H1 (cell line): ENCODE results near the gene DPEP2. TPM values are rescaled to one million over a fixed set of nuclear protein-coding genes. Genes with fewer than 3 reads are reported as not detected.

Source experiments
- CTCF ChIA-PET: fragments of 300-600 bp; sonication (Branson Sonifier 250); formaldehyde crosslinking; loops from one replicate; lab custom pipeline; 2021; ENCODE audit not compliant: partially characterized antibody; lab: Charles Lee
- POLR2A ChIA-PET: fragments of 300-600 bp; sonication (Branson Sonifier 250); formaldehyde crosslinking; loops from one replicate; lab custom pipeline; 2021; ENCODE audit warnings: inconsistent platforms; ENCODE audit not compliant: partially characterized antibody; lab: Charles Lee
- DNase-seq, 2 experiments: peaks; one replicate each; pipeline versions ENCODE4 v3.0.0 to v3.0.0-alpha.2; 2010 to 2022; ENCODE audit warnings: low spot score in 2 of 2, low read depth in 1 of 2, mixed read lengths in 1 of 2
- FAIRE-seq: peaks from 2 replicates; lab custom pipeline; 2011; peaks lifted over from hg19 to GRCh38; lab: Jason Lieb, UNC
- H2AFZ ChIP-seq: 2 replicates; pipeline ENCODE4 v1.8.1; 2012; ENCODE audit warnings: low read length, inconsistent platforms
- H2AK5ac ChIP-seq: 2 replicates; pipeline ENCODE4 v1.6.1; 2013; ENCODE audit warnings: low read depth, low read length
- H2BK120ac ChIP-seq: replicated peaks from 2 replicates; pipeline ENCODE3; 2013; ENCODE audit warnings: low read depth, low read length, inconsistent platforms
- H2BK12ac ChIP-seq: 2 replicates; pipeline ENCODE4 v1.6.1; 2013; ENCODE audit warnings: low read depth, low read length
- H2BK15ac ChIP-seq: 2 replicates; pipeline ENCODE4 v1.6.1; 2013; ENCODE audit warnings: low read length
- H2BK20ac ChIP-seq: 2 replicates; pipeline ENCODE4 v1.6.1; 2013; ENCODE audit warnings: low read length
- H2BK5ac ChIP-seq: 2 replicates; pipeline ENCODE4 v1.6.1; 2013; ENCODE audit warnings: low read depth, low read length
- H3K14ac ChIP-seq: 2 replicates; pipeline ENCODE4 v1.6.1; 2013; ENCODE audit warnings: inconsistent platforms; ENCODE audit not compliant: insufficient read length
- H3K18ac ChIP-seq: 2 replicates; pipeline ENCODE4 v1.6.1; 2013; ENCODE audit warnings: low read length; ENCODE audit errors: extremely low read depth
- H3K23ac ChIP-seq: 2 replicates; pipeline ENCODE4 v1.6.1; 2013; ENCODE audit warnings: inconsistent platforms; ENCODE audit not compliant: insufficient read length
- H3K23me2 ChIP-seq: 2 replicates; pipeline ENCODE4 v1.6.1; 2013; ENCODE audit warnings: low read depth, low read length
- H3K27ac ChIP-seq: 2 replicates; pipeline ENCODE4 v1.6.1; 2011; ENCODE audit warnings: low read depth, low read length, inconsistent platforms
- H3K27me3 ChIP-seq, 4 experiments: replicated peaks in 1 of 4; 1 replicate in 1 of 4; 2 replicates in 3 of 4; pipeline versions ENCODE4 v1.6.1 to v1.8.1; 2011 to 2013; ENCODE audit warnings: low read length in 3 of 4, mild to moderate bottlenecking in 3 of 4, inconsistent platforms in 2 of 4, mixed read lengths in 2 of 4, moderate library complexity in 1 of 4; ENCODE audit not compliant: control insufficient read depth in 3 of 4, insufficient read depth in 3 of 4; ENCODE audit errors: extremely low read depth in 1 of 4
- H3K36me3 ChIP-seq, 4 experiments: 2 replicates each; pipeline versions ENCODE4 v1.6.1 to v1.8.1; 2011 to 2013; ENCODE audit warnings: mild to moderate bottlenecking in 4 of 4, low read length in 3 of 4, moderate library complexity in 2 of 4, control low read depth in 1 of 4, inconsistent platforms in 1 of 4; ENCODE audit not compliant: insufficient read depth in 4 of 4, control insufficient read depth in 2 of 4
- H3K4ac ChIP-seq: replicated peaks from 2 replicates; pipeline ENCODE3; 2013; ENCODE audit warnings: low read length, low read depth, mixed read lengths, inconsistent platforms; ENCODE audit not compliant: insufficient read length
- H3K4me1 ChIP-seq, 4 experiments: replicated peaks in 1 of 4; 1 replicate in 1 of 4; 2 replicates in 3 of 4; pipeline versions ENCODE4 v1.6.1 to v1.8.1; 2011 to 2013; ENCODE audit warnings: low read length in 3 of 4, inconsistent platforms in 2 of 4, mixed read lengths in 1 of 4; ENCODE audit not compliant: insufficient read depth in 4 of 4, control insufficient read depth in 3 of 4
- H3K4me2 ChIP-seq, 2 experiments: 2 replicates each; pipeline versions ENCODE4 v1.6.1 to v1.8.1; 2011 to 2013; ENCODE audit warnings: low read depth in 2 of 2, low read length in 2 of 2, control low read depth in 1 of 2, inconsistent platforms in 1 of 2, mild to moderate bottlenecking in 1 of 2; ENCODE audit not compliant: insufficient read depth in 1 of 2
- H3K4me3 ChIP-seq, 4 experiments: fragments of 200-600, 300-600 bp in 1 of 4; sonication (generic), shearing (Covaris generic), sonication (Bioruptor Twin) in 1 of 4; 2 replicates each; pipeline versions ENCODE4 v1.5.1 to v1.8.1; 2011 to 2016; ENCODE audit warnings: low read length in 4 of 4, low read depth in 3 of 4, control low read depth in 2 of 4, inconsistent platforms in 2 of 4, mild to moderate bottlenecking in 2 of 4, mixed read lengths in 1 of 4, moderate library complexity in 1 of 4; ENCODE audit not compliant: insufficient read depth in 2 of 4; ENCODE audit errors: extremely low read depth in 1 of 4
- H3K56ac ChIP-seq: replicated peaks from 2 replicates; pipeline ENCODE3; 2013; ENCODE audit warnings: low read depth, mild to moderate bottlenecking, mixed read lengths, low read length, inconsistent platforms; ENCODE audit not compliant: insufficient read length
- H3K79me1 ChIP-seq: 2 replicates; pipeline ENCODE4 v1.6.1; 2013; ENCODE audit warnings: low read depth, low read length, control low read depth
- H3K79me2 ChIP-seq, 2 experiments: 2 replicates each; pipeline versions ENCODE4 v1.6.1 to v1.8.1; 2012 to 2013; ENCODE audit warnings: low read length in 2 of 2, mild to moderate bottlenecking in 2 of 2, inconsistent platforms in 1 of 2; ENCODE audit not compliant: insufficient read depth in 2 of 2, control insufficient read depth in 1 of 2
- H3K9ac ChIP-seq, 4 experiments: replicated peaks in 1 of 4; 1 replicate in 1 of 4; 2 replicates in 3 of 4; pipeline versions ENCODE4 v1.6.1 to v1.8.1; 2011 to 2013; ENCODE audit warnings: low read depth in 3 of 4, low read length in 3 of 4, control low read depth in 2 of 4, mild to moderate bottlenecking in 2 of 4, moderate library complexity in 2 of 4, inconsistent platforms in 1 of 4; ENCODE audit errors: extremely low read depth in 1 of 4
- H3K9me3 ChIP-seq, 2 experiments: 2 replicates each; pipeline versions ENCODE4 v1.6.1 to v1.8.1; 2012 to 2013; ENCODE audit warnings: mild to moderate bottlenecking in 2 of 2, moderate library complexity in 2 of 2, control low read depth in 1 of 2, inconsistent platforms in 1 of 2, low read depth in 1 of 2, low read length in 1 of 2, mixed read lengths in 1 of 2; ENCODE audit not compliant: insufficient read depth in 2 of 2
- H4K20me1 ChIP-seq, 2 experiments: replicated peaks in 1 of 2; 2 replicates each; pipeline versions ENCODE3 to v1.8.1; 2011 to 2013; ENCODE audit warnings: inconsistent platforms in 2 of 2, low read length in 2 of 2, mild to moderate bottlenecking in 1 of 2; ENCODE audit not compliant: insufficient read depth in 2 of 2, control insufficient read depth in 1 of 2
- H4K5ac ChIP-seq: 2 replicates; pipeline ENCODE4 v1.6.1; 2013; ENCODE audit warnings: low read length, low read depth, mixed read lengths, inconsistent platforms; ENCODE audit not compliant: insufficient read length
- H4K8ac ChIP-seq: 2 replicates; pipeline ENCODE4 v1.8.0; 2013; ENCODE audit warnings: mild to moderate bottlenecking, moderate library complexity, low read length, inconsistent platforms; ENCODE audit not compliant: insufficient read depth; ENCODE audit errors: extremely low read depth
- H4K91ac ChIP-seq: replicated peaks from 2 replicates; pipeline ENCODE3; 2013; ENCODE audit warnings: low read length, mixed read lengths, inconsistent platforms; ENCODE audit not compliant: insufficient read length
- POU5F1 ChIP-seq: IDR thresholded peaks from 2 replicates; pipeline ENCODE4 v1.6.1; 2011; ENCODE audit warnings: low read depth, mild to moderate bottlenecking, low read length, moderate library complexity
- WGBS, 2 experiments: shearing (Covaris generic) in 1 of 2; methylation state at CpG; one replicate each; pipeline versions ENCODE4 v1.1.6 to v1.1.7; 2013 to 2015; ENCODE audit warnings: low lambda C conversion rate in 2 of 2, mixed read lengths in 2 of 2, inconsistent platforms in 1 of 2, low coverage in 1 of 2, missing lambda C conversion rate in 1 of 2; ENCODE audit not compliant: insufficient replicate concordance in 2 of 2, insufficient coverage in 1 of 2, insufficient read length in 1 of 2; ENCODE audit errors: extremely low coverage in 1 of 2, missing lambda C conversion rate in 1 of 2; 5-methylcytosine and 5-hydroxymethylcytosine counted together
- polyA plus RNA-seq, 7 experiments: library from polyadenylated mRNA; depleted of rRNA in 3 of 7; stranded (reverse) in 5 of 7; unstranded in 2 of 7; fragments of >200 nt in 5 of 7; fragments of 200-250 nt in 2 of 7; gene quantifications; 1 replicate in 5 of 7; 2 replicates in 1 of 7; 4 replicates in 1 of 7; pipeline versions ENCODE4 v1.2.1 to v1.2.3, GENCODE V29; 2011 to 2013; ENCODE audit warnings: missing spikeins in 2 of 7, mixed read lengths in 2 of 7
- total RNA-seq: library from RNA; stranded (reverse); fragmentation: NEBNext Ultra II Directional; extraction: Animal tissue kit (Norgen Biotek cat#: 25700); gene quantifications from 2 replicates; pipeline ENCODE4 v1.2.1, GENCODE V29; 2021

DPEP2 gene
- total and polyA plus RNA-seq, 2 of the 8 experiments (the other 6 are each of a cell fraction or from before 2014, with no cell fraction given), result not detected

DNA sequence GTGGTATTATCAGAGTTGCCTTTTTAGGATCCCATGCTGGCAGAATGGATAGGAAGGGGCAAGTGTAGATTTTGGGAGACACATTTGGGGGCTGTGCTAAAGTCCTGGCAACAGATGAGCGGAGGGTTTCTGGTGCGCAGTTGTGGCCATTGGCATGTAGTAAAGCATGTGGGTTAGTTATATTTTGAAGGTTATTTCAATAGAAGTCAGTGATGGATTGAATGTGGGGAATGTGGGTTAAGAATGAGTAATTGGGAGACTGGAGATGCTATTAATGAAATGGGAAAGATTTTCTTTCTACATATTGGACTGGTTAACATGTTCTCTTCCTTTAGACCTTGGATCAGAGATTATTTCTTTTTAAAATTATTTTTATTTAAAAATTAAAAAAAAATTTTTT is 33.8 kb upstream of the DPEP2 start:
- CTCF ChIA-PET, result interaction anchor here (1.0 to 1.4 kb wide), 3 partner anchors 9 to 39 kb away, joined by 3 to 10 read pairs (median 3); no protein-coding TSS in a partner anchor
- H3K27ac ChIP-seq, result no peak overlapping the region
- no peak for DNase-seq
- no peak overlapping the region for H2BK20ac ChIP-seq
- H4K8ac ChIP-seq, result no peak overlapping the region
- no peak overlapping the region for H2AK5ac ChIP-seq
- H3K79me1 ChIP-seq, result no peaks in the 10 kb centered on the region; the same call in none of the 2 replicates
- no peak overlapping the region for H3K4ac ChIP-seq
- POLR2A ChIA-PET, result interaction anchor here (0.5 to 1.2 kb wide), 3 partner anchors 11 to 145 kb away, joined by 3 to 4 read pairs (median 3); no protein-coding TSS in a partner anchor
- H3K4me3 ChIP-seq, result no peak overlapping the region
- no peaks in the 10 kb centered on the region for H3K9me3 ChIP-seq
- no peak overlapping the region for H4K5ac ChIP-seq
- H3K36me3 ChIP-seq, result peaks cover under 1 to 5% (median 3%) of the 10 kb centered on the region in 4 experiments; a peak in 5 of 8 replicates
- FAIRE-seq, result no peak
- H2BK15ac ChIP-seq, result no peak overlapping the region
- no peak overlapping the region for H3K4me2 ChIP-seq
- H2BK120ac ChIP-seq, result no peak overlapping the region
- no peaks in the 10 kb centered on the region for H3K4me1 ChIP-seq
- H3K27me3 ChIP-seq, result no peaks in the 10 kb centered on the region
- WGBS, 2 experiments, result 100% methylated on average over 2 of the region's 2 CpGs; no CpG with 5 or more reads in 1 of the 2 experiments
- H3K9ac ChIP-seq, result no peak overlapping the region
- no peak overlapping the region for H2BK12ac ChIP-seq
- H2AFZ ChIP-seq, result no peak overlapping the region
- no peak for TF ChIP-seq POU5F1
- no peak overlapping the region for H4K91ac ChIP-seq
- H3K56ac ChIP-seq, result no peak overlapping the region
- no peak overlapping the region for H3K18ac ChIP-seq
- H3K23me2 ChIP-seq, result no peaks in the 10 kb centered on the region
- H2BK5ac ChIP-seq, result no peak overlapping the region
- no peaks in the 10 kb centered on the region for H4K20me1 ChIP-seq
- H3K79me2 ChIP-seq, result no peaks in the 10 kb centered on the region
- H3K23ac ChIP-seq, result no peak overlapping the region
- H3K14ac ChIP-seq, result no peak overlapping the region
